HCT116 (cell line): ENCODE measurements around the gene DVL1. TPM values are rescaled to one million over a fixed set of nuclear protein-coding genes. Genes with fewer than 3 reads are reported as not detected.

Source experiments
- ATAC-seq: fragments of 200-7000 bp; cut with Tn5 transposase; 2 replicates; pipeline ENCODE4 v1.9.1; 2020; ENCODE audit warnings: mild to moderate bottlenecking, moderate library complexity
- BruUV-seq: library from RNA; stranded (reverse); fragments of 400-500 nt; replicated peaks from 2 replicates; lab custom pipeline; 2021; lab: Mats Ljungman, UMichigan
- CTCF ChIA-PET: fragments of 300-600 bp; sonication (Branson Sonifier 250); formaldehyde crosslinking; loops from one replicate; lab custom pipeline; 2021; ENCODE audit warnings: antibody characterized with exemption; lab: Charles Lee
- POLR2A ChIA-PET: fragments of 300-600, 350-600 bp; sonication (Branson Sonifier 250); formaldehyde crosslinking; loops from one replicate; lab custom pipeline; 2021; ENCODE audit warnings: antibody characterized with exemption; lab: Charles Lee
- RAD21 ChIA-PET, 2 experiments: fragments of 300-600 bp; sonication (Branson Sonifier 250); formaldehyde crosslinking; loops; one replicate each; lab custom pipeline; 2023; ENCODE audit warnings: low total read pairs in 2 of 2; ENCODE audit not compliant: uncharacterized antibody in 2 of 2, unreplicated experiment in 2 of 2, low non-redundant PET in 1 of 2; lab: Charles Lee
- DNase-seq: peaks from one replicate; pipeline ENCODE4 v3.0.0-alpha.2; 2010; ENCODE audit warnings: low read depth, low spot score
- H2AFZ ChIP-seq: fragments of 200-600 bp; shearing (Covaris generic), sonication (generic); 2 replicates; pipeline ENCODE4 v1.6.1; 2017; ENCODE audit warnings: low read depth, mixed run types, mixed read lengths, antibody characterized with exemption, low read length; ENCODE audit not compliant: poor library complexity, severe bottlenecking
- H3K27ac ChIP-seq: 2 replicates; pipeline ENCODE4 v1.5.1; 2012; ENCODE audit warnings: low read depth, low read length
- H3K27me3 ChIP-seq: fragments of 200-600 bp; sonication (generic); 2 replicates; pipeline ENCODE4 v1.6.1; 2016; ENCODE audit warnings: mixed run types, low read length, mixed read lengths; ENCODE audit not compliant: insufficient read depth
- H3K36me3 ChIP-seq, 2 experiments: fragments of 200-500 bp in 1 of 2; fragments of 200-600 bp in 1 of 2; sonication (Bioruptor generic) in 1 of 2; sonication (generic) in 1 of 2; 2 replicates each; pipeline versions ENCODE4 v1.5.1 to v1.6.1; 2014 to 2016; ENCODE audit warnings: low read length in 2 of 2, inconsistent platforms in 1 of 2, mixed read lengths in 1 of 2, mixed run types in 1 of 2; ENCODE audit not compliant: insufficient read depth in 2 of 2, control insufficient read depth in 1 of 2
- H3K4me1 ChIP-seq, 2 experiments: fragments of 200-600 bp in 1 of 2; sonication (generic) in 1 of 2; 2 replicates each; pipeline versions ENCODE4 v1.5.1 to v1.6.1; 2012 to 2017; ENCODE audit warnings: low read length in 2 of 2, inconsistent platforms in 1 of 2, mild to moderate bottlenecking in 1 of 2, mixed read lengths in 1 of 2, mixed run types in 1 of 2, moderate library complexity in 1 of 2; ENCODE audit not compliant: insufficient read depth in 2 of 2, control insufficient read depth in 1 of 2
- H3K4me2 ChIP-seq: fragments of 200-600 bp; sonication (generic); 2 replicates; pipeline ENCODE4 v1.6.1; 2017; ENCODE audit warnings: mixed run types, low read length, mixed read lengths
- H3K4me3 ChIP-seq, 2 experiments: fragments of 200-600 bp in 1 of 2; sonication (generic) in 1 of 2; replicated peaks in 1 of 2; 2 replicates each; pipeline ENCODE4 v1.5.1; 2011 to 2016; ENCODE audit warnings: low read length in 2 of 2, control low read depth in 1 of 2, low read depth in 1 of 2, mild to moderate bottlenecking in 1 of 2, mixed read lengths in 1 of 2, mixed run types in 1 of 2
- H3K79me2 ChIP-seq: fragments of 200-600 bp; sonication (generic); 2 replicates; pipeline ENCODE4 v1.6.1; 2017; ENCODE audit warnings: mild to moderate bottlenecking, mixed run types, low read length, moderate library complexity, mixed read lengths; ENCODE audit not compliant: insufficient read depth
- H3K9ac ChIP-seq: fragments of 200-600 bp; sonication (generic); 2 replicates; pipeline ENCODE4 v1.6.1; 2016; ENCODE audit warnings: low read length, mixed read lengths
- H3K9me2 ChIP-seq: fragments of 200-600 bp; sonication (generic), shearing (Covaris generic); 2 replicates; pipeline ENCODE4 v1.6.1; 2017; ENCODE audit warnings: mixed run types, mild to moderate bottlenecking, moderate library complexity; ENCODE audit not compliant: insufficient read depth
- H3K9me3 ChIP-seq, 2 experiments: fragments of 200-500 bp in 1 of 2; fragments of 200-600 bp in 1 of 2; sonication (Bioruptor generic) in 1 of 2; sonication (generic) in 1 of 2; 2 replicates each; pipeline ENCODE4 v1.6.1; 2014 to 2017; ENCODE audit warnings: low read length in 2 of 2, mixed read lengths in 2 of 2, inconsistent platforms in 1 of 2, low read depth in 1 of 2, mild to moderate bottlenecking in 1 of 2, mixed run types in 1 of 2, moderate library complexity in 1 of 2; ENCODE audit not compliant: control insufficient read depth in 1 of 2, insufficient read depth in 1 of 2
- H4K20me1 ChIP-seq: fragments of 200-600 bp; sonication (generic), shearing (Covaris generic); 2 replicates; pipeline ENCODE4 v1.6.1; 2017; ENCODE audit warnings: mixed run types, mild to moderate bottlenecking, moderate library complexity; ENCODE audit not compliant: insufficient read depth
- EGR1 ChIP-seq: IDR thresholded peaks from 2 replicates; pipeline ENCODE4 v1.6.1; 2012; ENCODE audit warnings: low read depth
- EZH2phosphoT487 ChIP-seq: fragments of 200-600 bp; IDR thresholded peaks from 2 replicates; pipeline ENCODE4 v1.6.1; 2018; ENCODE audit warnings: antibody characterized with exemption, borderline replicate concordance
- REST ChIP-seq: IDR thresholded peaks from 2 replicates; pipeline ENCODE4 v1.6.1; 2012; ENCODE audit warnings: low read depth
- SRF ChIP-seq: IDR thresholded peaks from 2 replicates; pipeline ENCODE4 v1.6.1; 2012; ENCODE audit warnings: low read depth
- TCF7L2 ChIP-seq: IDR thresholded peaks from 2 replicates; pipeline ENCODE4 v1.7.0; 2011; ENCODE audit warnings: borderline replicate concordance, inconsistent platforms; ENCODE audit not compliant: insufficient read depth, insufficient read length; ENCODE audit errors: extremely low read depth
- ZBTB33 ChIP-seq: IDR thresholded peaks from 2 replicates; pipeline ENCODE4 v1.6.1; 2011; ENCODE audit warnings: mild to moderate bottlenecking, low read length, moderate library complexity; ENCODE audit not compliant: insufficient replicate concordance; ENCODE audit errors: extremely low read depth
- intact Hi-C: fragments of 100-400 bp; cut with micrococcal nuclease; formaldehyde crosslinking; loops from 2 replicates; pipeline ENCODE4 v1.10.0; 2022
- total RNA-seq: library from RNA; stranded (reverse); gene quantifications from one replicate; pipeline ENCODE4 v1.2.1, GENCODE V29; 2021; ENCODE audit not compliant: unreplicated experiment
- TF ChIP-seq, protein P1 (sequence below): IDR thresholded peaks from 2 replicates; pipeline ENCODE4 v1.6.1; 2012

DVL1 gene
- total RNA-seq, 1 experiment from 2014 or later: 160 TPM

GRCh38 chr1:1365875-1366698 lies 16.9 kb upstream of the DVL1 start:
- ChIA-PET RAD21 (no interaction called here), CTCF (no interaction called here)
- intact Hi-C loops: no loop called here

More at GRCh38 chr1:1365875-1366698, 16.9 kb upstream of the DVL1 start:
- no peaks in the 10 kb centered on the region for H3K79me2 ChIP-seq
- H3K36me3 ChIP-seq: no peaks in the 10 kb centered on the region
- H3K4me1 ChIP-seq: peaks cover 7 to 19% of the 10 kb centered on the region in 2 experiments
- H3K27me3 ChIP-seq: no peaks in the 10 kb centered on the region
- H3K9ac ChIP-seq: no peak overlapping the region
- H4K20me1 ChIP-seq: no peaks in the 10 kb centered on the region
- H3K4me2 ChIP-seq: no peak overlapping the region
- H3K4me3 ChIP-seq: no peak overlapping the region
- POLR2A ChIA-PET: no interaction called here
- no peak for TF ChIP-seq TCF7L2
- no peak for TF ChIP-seq EGR1
- TF ChIP-seq SRF: no peak
- no peak for TF ChIP-seq REST
- no peak for TF ChIP-seq ZBTB33
- TF ChIP-seq, protein P1, sequence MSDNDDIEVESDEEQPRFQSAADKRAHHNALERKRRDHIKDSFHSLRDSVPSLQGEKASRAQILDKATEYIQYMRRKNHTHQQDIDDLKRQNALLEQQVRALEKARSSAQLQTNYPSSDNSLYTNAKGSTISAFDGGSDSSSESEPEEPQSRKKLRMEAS: no peak
- TF ChIP-seq EZH2phosphoT487: no peak
- 0 out of 2 replicates have a peak, but pooled peaks cover 3% of the 10 kb centered on the region for H3K9me2 ChIP-seq
- no TSS peak for BruUV-seq
- peaks cover 0 to 16% of the 10 kb centered on the region in 2 experiments; a peak in 1 of 4 replicates for H3K9me3 ChIP-seq
- H2AFZ ChIP-seq: no peak overlapping the region
- no peak overlapping the region for H3K27ac ChIP-seq
- ATAC-seq: no peak
- DNase-seq: no peak
